Kidney (tissue), 14 donors: Measurements from ENCODE around the gene GUCA1C. TPM values are rescaled to one million over a fixed set of nuclear protein-coding genes. Genes with fewer than 3 reads are reported as not detected.

Source experiments
- DNase-seq, 5 donors: peaks; one replicate each; pipeline ENCODE4 v3.0.0-alpha.2; 2013 to 2020
- FAIRE-seq: peaks from 2 replicates; lab custom pipeline; 2012; peaks lifted over from hg19 to GRCh38; lab: Jason Lieb, UNC
- H3K27ac ChIP-seq, 2 donors: one replicate each; pipeline ENCODE4 v1.7.0; 2013; ENCODE audit warnings: low read depth in 2 of 2, low read length in 2 of 2, inconsistent platforms in 1 of 2
- H3K27me3 ChIP-seq: one replicate; pipeline ENCODE4 v1.7.1; 2013; ENCODE audit warnings: low read length, inconsistent platforms; ENCODE audit not compliant: control insufficient read depth, insufficient read depth
- H3K36me3 ChIP-seq, 3 donors: one replicate each; pipeline versions ENCODE4 v1.7.0 to v1.7.1; 2013; ENCODE audit warnings: low read length in 3 of 3, control low read depth in 1 of 3, inconsistent platforms in 1 of 3; ENCODE audit not compliant: insufficient read depth in 3 of 3, control insufficient read depth in 2 of 3
- H3K4me1 ChIP-seq, 3 donors: one replicate each; pipeline versions ENCODE4 v1.7.0 to v1.7.1; 2013; ENCODE audit warnings: low read length in 3 of 3, inconsistent platforms in 1 of 3, low read depth in 1 of 3; ENCODE audit not compliant: control insufficient read depth in 2 of 3, insufficient read depth in 2 of 3
- H3K4me3 ChIP-seq, 3 donors: one replicate each; pipeline versions ENCODE4 v1.7.0 to v1.8.1; 2013; ENCODE audit warnings: low read length in 3 of 3, control low read depth in 1 of 3, inconsistent platforms in 1 of 3
- H3K9ac ChIP-seq, 3 donors: one replicate each; pipeline versions ENCODE4 v1.7.0 to v1.7.1; 2013; ENCODE audit warnings: low read length in 3 of 3, control low read depth in 1 of 3, inconsistent platforms in 1 of 3
- H3K9me3 ChIP-seq, 3 donors: one replicate each; pipeline versions ENCODE4 v1.7.0 to v1.7.1; 2013; ENCODE audit warnings: low read length in 3 of 3, control low read depth in 1 of 3, inconsistent platforms in 1 of 3; ENCODE audit not compliant: control insufficient read depth in 2 of 3, insufficient read depth in 1 of 3
- intact Hi-C: fragments of 100-400 bp; cut with DNase I; formaldehyde crosslinking; loops from one replicate; pipeline ENCODE4 v1.11.1; 2022
- polyA plus RNA-seq: library from polyadenylated mRNA; stranded (reverse); fragments of 350-450 nt; fragmentation: Illumina TruSeq; extraction: RNeasy Lipid Tissue Mini Kit (QIAGEN cat#74804); gene quantifications from one replicate; pipeline ENCODE4 v1.2.3, GENCODE V29; 2014; ENCODE audit warnings: low read depth, low replicate concordance; ENCODE audit not compliant: insufficient read depth
- total RNA-seq: library from RNA; stranded (reverse); fragmentation: NEBNext Ultra II Directional; extraction: Animal tissue kit (Norgen Biotek cat#: 25700); gene quantifications from one replicate; pipeline ENCODE4 v1.2.1, GENCODE V29; 2021
- TF ChIP-seq, protein P1 (sequence below): IDR thresholded peaks from 3 replicates; pipeline ENCODE4 v1.5.1; 2012; ENCODE audit warnings: mild to moderate bottlenecking, moderate library complexity, borderline replicate concordance; ENCODE audit not compliant: insufficient read depth; ENCODE audit errors: extremely low read depth
- donor health status: control.
- donor health status: control.
- donor health status: control.
- donor health status: control.
- donor health status: control.
- donor health status: DM: yes; HTN: yes; CAD: no.
- donor health status: Normal renal cell carcinoma (clear cell type).

GUCA1C gene
- total and polyA plus RNA-seq, 2 donors from 2014 or later = 2.7 TPM; not detected in 1

DNA sequence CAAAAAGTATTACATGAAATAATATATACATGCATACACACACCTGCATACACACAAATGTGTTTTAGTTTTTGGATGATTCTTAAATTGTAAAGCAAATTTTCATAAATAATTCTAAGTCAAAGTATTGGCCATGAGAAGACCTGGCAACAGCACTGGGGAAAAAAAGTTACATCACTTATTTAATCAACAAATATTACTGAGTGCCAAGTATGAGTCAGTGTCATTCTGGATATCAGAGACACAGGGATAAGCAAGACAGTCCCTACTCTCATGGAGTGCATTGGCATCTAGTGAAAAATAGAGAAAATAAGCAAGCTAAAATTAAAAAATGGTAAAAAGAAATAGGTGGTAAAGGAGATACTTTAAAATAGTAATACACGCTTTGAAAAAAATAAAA is 29.4 kb upstream of the GUCA1C start:
- intact Hi-C loops = no loop called here
- H3K9me3 ChIP-seq = no peaks in the 10 kb centered on the region
- H3K27me3 ChIP-seq = no peaks in the 10 kb centered on the region
- no peak for FAIRE-seq
- H3K4me1 ChIP-seq = no peaks in the 10 kb centered on the region
- H3K4me3 ChIP-seq = no peak overlapping the region
- no peak overlapping the region for H3K9ac ChIP-seq
- no peaks in the 10 kb centered on the region for H3K36me3 ChIP-seq
- TF ChIP-seq, protein P1, sequence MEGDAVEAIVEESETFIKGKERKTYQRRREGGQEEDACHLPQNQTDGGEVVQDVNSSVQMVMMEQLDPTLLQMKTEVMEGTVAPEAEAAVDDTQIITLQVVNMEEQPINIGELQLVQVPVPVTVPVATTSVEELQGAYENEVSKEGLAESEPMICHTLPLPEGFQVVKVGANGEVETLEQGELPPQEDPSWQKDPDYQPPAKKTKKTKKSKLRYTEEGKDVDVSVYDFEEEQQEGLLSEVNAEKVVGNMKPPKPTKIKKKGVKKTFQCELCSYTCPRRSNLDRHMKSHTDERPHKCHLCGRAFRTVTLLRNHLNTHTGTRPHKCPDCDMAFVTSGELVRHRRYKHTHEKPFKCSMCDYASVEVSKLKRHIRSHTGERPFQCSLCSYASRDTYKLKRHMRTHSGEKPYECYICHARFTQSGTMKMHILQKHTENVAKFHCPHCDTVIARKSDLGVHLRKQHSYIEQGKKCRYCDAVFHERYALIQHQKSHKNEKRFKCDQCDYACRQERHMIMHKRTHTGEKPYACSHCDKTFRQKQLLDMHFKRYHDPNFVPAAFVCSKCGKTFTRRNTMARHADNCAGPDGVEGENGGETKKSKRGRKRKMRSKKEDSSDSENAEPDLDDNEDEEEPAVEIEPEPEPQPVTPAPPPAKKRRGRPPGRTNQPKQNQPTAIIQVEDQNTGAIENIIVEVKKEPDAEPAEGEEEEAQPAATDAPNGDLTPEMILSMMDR = no peak
- H3K27ac ChIP-seq = no peak overlapping the region
- DNase-seq = no peak

DNA sequence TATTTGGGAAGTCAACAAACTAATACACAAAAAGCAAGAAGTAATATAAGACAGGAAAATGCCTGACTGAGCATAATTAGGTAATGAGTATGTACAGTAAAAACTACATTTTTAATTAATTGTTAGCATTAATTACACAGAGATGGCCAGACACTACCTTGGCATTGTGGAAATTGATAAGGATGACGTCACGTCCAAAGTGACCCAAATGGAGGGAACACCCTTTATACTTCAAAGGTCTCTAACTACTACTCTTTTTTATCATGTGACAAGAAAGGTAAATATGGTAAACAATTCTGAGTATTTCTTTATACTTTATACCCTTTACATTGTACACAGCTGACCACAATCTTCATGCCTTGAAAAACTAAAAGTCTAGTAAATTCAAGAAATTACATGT is 22.4 kb upstream of the GUCA1C start:
- no peak for FAIRE-seq
- TF ChIP-seq, protein P1 = no peak
- no peak for DNase-seq
- intact Hi-C loops = no loop called here
- H3K27me3 ChIP-seq = no peaks in the 10 kb centered on the region
- no peak overlapping the region for H3K27ac ChIP-seq
- H3K9ac ChIP-seq = no peak overlapping the region
- H3K4me3 ChIP-seq = no peak overlapping the region
- H3K36me3 ChIP-seq = no peaks in the 10 kb centered on the region
- no peaks in the 10 kb centered on the region for H3K4me1 ChIP-seq
- H3K9me3 ChIP-seq = no peaks in the 10 kb centered on the region

DNA sequence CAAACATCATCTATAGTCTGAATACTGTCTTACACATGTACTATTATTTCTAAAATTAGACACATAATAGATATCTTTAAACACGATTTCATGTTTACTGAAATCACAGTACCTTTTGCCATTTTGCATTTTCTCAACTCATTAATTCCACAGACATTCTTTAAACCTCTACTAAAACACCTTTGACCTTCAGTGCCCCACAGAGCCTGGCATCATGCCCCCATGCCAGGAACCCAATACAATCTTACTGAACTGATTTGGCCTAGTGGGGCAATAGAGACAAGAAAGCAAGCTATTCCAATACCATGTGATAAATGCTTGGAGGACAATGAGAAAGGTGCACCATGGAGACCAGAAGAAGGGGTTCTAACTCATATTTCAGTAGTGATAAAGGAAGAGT is 19.3 kb upstream of the GUCA1C start:
- H3K9me3 ChIP-seq = no peaks in the 10 kb centered on the region
- H3K4me1 ChIP-seq = no peaks in the 10 kb centered on the region
- H3K4me3 ChIP-seq = no peak overlapping the region
- intact Hi-C loops = no loop called here
- TF ChIP-seq, protein P1 = no peak
- H3K36me3 ChIP-seq = no peaks in the 10 kb centered on the region
- no peak for DNase-seq
- no peak for FAIRE-seq
- no peaks in the 10 kb centered on the region for H3K27me3 ChIP-seq
- no peak overlapping the region for H3K9ac ChIP-seq
- H3K27ac ChIP-seq = no peak overlapping the region

DNA sequence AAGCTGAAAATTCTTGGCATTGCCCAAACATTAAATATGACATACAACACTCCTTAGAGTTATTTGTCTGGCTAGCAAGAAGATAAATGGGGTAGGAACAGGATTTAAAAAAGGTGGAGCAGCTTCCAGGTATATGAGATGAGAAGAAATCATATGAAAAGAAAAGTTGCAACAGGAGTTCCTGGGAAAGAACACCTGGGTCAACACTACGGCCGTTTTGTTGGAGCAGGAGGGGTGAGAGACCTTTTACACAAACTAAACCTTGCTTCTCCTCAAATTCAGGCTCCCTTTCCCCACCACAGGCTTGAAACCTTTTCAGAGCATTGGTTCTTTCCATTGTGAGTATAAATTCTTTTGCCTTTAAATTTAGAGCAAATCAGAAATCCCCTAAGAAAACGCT is 18.8 kb upstream of the GUCA1C start:
- TF ChIP-seq, protein P1 = no peak
- no peak for DNase-seq
- Histone ChIP-seq H3K36me3 (no peaks in the 10 kb centered on the region), H3K4me3 (no peak overlapping the region), H3K27me3 (no peaks in the 10 kb centered on the region), H3K4me1 (no peaks in the 10 kb centered on the region), H3K27ac (no peak overlapping the region), H3K9me3 (no peaks in the 10 kb centered on the region), H3K9ac (no peak overlapping the region)
- FAIRE-seq = no peak
- intact Hi-C loops = no loop called here
